Measurements from ENCODE around the gene CCDC69.

CCDC69 gene

GRCh38 chr5:151146061-151146460 lies 77.8 kb downstream of the CCDC69 start:
- DNase-seq, result no peak

- DNase-seq, result no peak
These were observed 79.0 kb downstream of the CCDC69 start for GRCh38 chr5:151144922-151145321.

GRCh38 chr5:151144275-151144674 lies 79.6 kb downstream of the CCDC69 start:
- DNase-seq, result peak in 1 of 58 donors; percentile 38

- DNase-seq, result no peak
These were observed 80.2 kb downstream of the CCDC69 start for GRCh38 chr5:151143645-151144044.

GRCh38 chr5:151142933-151143332 lies 81.0 kb downstream of the CCDC69 start:
- no peak for DNase-seq

GRCh38 chr5:151141535-151141934 lies 82.4 kb downstream of the CCDC69 start:
- DNase-seq, result no peak

- peak in 20 of 58 donors; percentile 14 to 67 (median 37) for DNase-seq
These were observed 83.0 kb downstream of the CCDC69 start for GRCh38 chr5:151140686-151141459.

- no peak for DNase-seq
These were observed 84.2 kb downstream of the CCDC69 start for GRCh38 chr5:151139646-151140045.

GRCh38 chr5:151139015-151139414 lies 84.9 kb downstream of the CCDC69 start:
- no peak for DNase-seq

- no peak for DNase-seq
These were observed 85.8 kb downstream of the CCDC69 start for GRCh38 chr5:151138114-151138513.

GRCh38 chr5:151137067-151137825 lies 86.6 kb downstream of the CCDC69 start:
- DNase-seq, result no peak

GRCh38 chr5:151134228-151134627 lies 89.7 kb downstream of the CCDC69 start:
- no peak for DNase-seq

GRCh38 chr5:151132963-151133362 lies 90.9 kb downstream of the CCDC69 start:
- DNase-seq, result peak in 2 of 58 donors; percentile 10 to 20

Measured in anterior cingulate cortex (tissue), 58 donors.